Mesothelial cell of epicardium (in vitro differentiated cells): ENCODE data around the gene CD9. TPM values are rescaled to one million over a fixed set of nuclear protein-coding genes. Genes with fewer than 3 reads are reported as not detected.
A peak's percentile ranks its signal among the peaks of the same experiment; 100 is the strongest.

Experiments
- DNase-seq, 2 experiments: peaks; one replicate each; pipeline ENCODE4 v3.0.0; 2021; ENCODE audit warnings: low spot score in 2 of 2; ENCODE audit not compliant: unreplicated experiment in 2 of 2
- H3K27ac Mint-ChIP-seq: 2 replicates; pipeline ENCODE4 v1.8.0; 2021; ENCODE audit warnings: mixed read lengths
- H3K27me3 Mint-ChIP-seq: 2 replicates; pipeline ENCODE4 v1.8.0; 2021; ENCODE audit warnings: low read depth, mixed read lengths
- H3K36me3 Mint-ChIP-seq: 2 replicates; pipeline ENCODE4 v1.8.0; 2021; ENCODE audit warnings: mixed read lengths
- H3K4me1 Mint-ChIP-seq: 2 replicates; pipeline ENCODE4 v1.8.0; 2021; ENCODE audit warnings: mixed read lengths
- H3K4me3 Mint-ChIP-seq: 2 replicates; pipeline ENCODE4 v1.8.0; 2021; ENCODE audit warnings: mild to moderate bottlenecking, moderate library complexity, mixed read lengths
- H3K9me3 Mint-ChIP-seq: 2 replicates; pipeline ENCODE4 v1.8.0; 2021; ENCODE audit warnings: mixed read lengths
- total RNA-seq: library from RNA; stranded (reverse); gene quantifications from 3 replicates; pipeline ENCODE4 v1.2.1, GENCODE V29; 2021
- TF ChIP-seq, protein P1 (sequence below): fragments of 200-600 bp; sonication (generic); IDR thresholded peaks from one replicate; pipeline ENCODE4 v1.5.0; 2021; ENCODE audit warnings: antibody characterized with exemption; ENCODE audit not compliant: unreplicated experiment

CD9 gene
- total RNA-seq, 1 donor from 2014 or later: 22.3 TPM

GRCh38 chr12:6161124-6161882, 38.9 kb upstream of the CD9 start:
- Mint-ChIP-seq H3K4me3 (no peak overlapping the region), H3K4me1 (peaks cover 25% of the 10 kb centered on the region), H3K9me3 (no peaks in the 10 kb centered on the region), H3K36me3 (no peaks in the 10 kb centered on the region), H3K27ac (peak overlapping the region; percentile 47), H3K27me3 (no peaks in the 10 kb centered on the region)
- no peak for DNase-seq
- TF ChIP-seq, protein P1, sequence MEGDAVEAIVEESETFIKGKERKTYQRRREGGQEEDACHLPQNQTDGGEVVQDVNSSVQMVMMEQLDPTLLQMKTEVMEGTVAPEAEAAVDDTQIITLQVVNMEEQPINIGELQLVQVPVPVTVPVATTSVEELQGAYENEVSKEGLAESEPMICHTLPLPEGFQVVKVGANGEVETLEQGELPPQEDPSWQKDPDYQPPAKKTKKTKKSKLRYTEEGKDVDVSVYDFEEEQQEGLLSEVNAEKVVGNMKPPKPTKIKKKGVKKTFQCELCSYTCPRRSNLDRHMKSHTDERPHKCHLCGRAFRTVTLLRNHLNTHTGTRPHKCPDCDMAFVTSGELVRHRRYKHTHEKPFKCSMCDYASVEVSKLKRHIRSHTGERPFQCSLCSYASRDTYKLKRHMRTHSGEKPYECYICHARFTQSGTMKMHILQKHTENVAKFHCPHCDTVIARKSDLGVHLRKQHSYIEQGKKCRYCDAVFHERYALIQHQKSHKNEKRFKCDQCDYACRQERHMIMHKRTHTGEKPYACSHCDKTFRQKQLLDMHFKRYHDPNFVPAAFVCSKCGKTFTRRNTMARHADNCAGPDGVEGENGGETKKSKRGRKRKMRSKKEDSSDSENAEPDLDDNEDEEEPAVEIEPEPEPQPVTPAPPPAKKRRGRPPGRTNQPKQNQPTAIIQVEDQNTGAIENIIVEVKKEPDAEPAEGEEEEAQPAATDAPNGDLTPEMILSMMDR: no peak

GRCh38 chr12:6163416-6164060, 36.7 kb upstream of the CD9 start:
- no peaks in the 10 kb centered on the region for H3K9me3 Mint-ChIP-seq
- H3K4me1 Mint-ChIP-seq: peaks cover 19% of the 10 kb centered on the region
- H3K27ac Mint-ChIP-seq: peak overlapping the region; percentile 30
- TF ChIP-seq, protein P1: no peak
- DNase-seq: no peak
- H3K36me3 Mint-ChIP-seq: no peaks in the 10 kb centered on the region
- no peak overlapping the region for H3K4me3 Mint-ChIP-seq
- no peaks in the 10 kb centered on the region for H3K27me3 Mint-ChIP-seq

DNA sequence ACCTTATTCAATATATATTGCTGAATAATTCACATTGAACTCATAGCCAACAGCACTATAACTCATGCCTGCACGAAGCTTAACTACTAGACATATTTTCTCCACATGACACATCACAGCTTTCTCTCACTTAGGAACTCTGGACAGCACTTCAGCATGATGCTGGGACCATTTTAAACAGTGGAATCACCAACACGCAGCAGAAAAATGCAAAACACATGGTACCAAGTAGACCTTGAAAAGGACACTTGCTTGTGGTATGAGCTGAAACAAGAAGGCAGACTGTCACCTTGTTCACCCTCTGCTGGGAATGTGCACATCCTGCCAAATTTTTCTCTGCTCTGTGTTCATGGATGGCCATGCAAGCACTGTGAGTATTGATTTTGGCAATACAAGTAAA, 34.8 kb upstream of the CD9 start:
- Mint-ChIP-seq H3K4me3 (no peak overlapping the region), H3K9me3 (no peaks in the 10 kb centered on the region), H3K27ac (no peak overlapping the region), H3K4me1 (peaks cover 12% of the 10 kb centered on the region), H3K27me3 (no peaks in the 10 kb centered on the region), H3K36me3 (no peaks in the 10 kb centered on the region)
- TF ChIP-seq, protein P1: no peak
- no peak for DNase-seq

DNA sequence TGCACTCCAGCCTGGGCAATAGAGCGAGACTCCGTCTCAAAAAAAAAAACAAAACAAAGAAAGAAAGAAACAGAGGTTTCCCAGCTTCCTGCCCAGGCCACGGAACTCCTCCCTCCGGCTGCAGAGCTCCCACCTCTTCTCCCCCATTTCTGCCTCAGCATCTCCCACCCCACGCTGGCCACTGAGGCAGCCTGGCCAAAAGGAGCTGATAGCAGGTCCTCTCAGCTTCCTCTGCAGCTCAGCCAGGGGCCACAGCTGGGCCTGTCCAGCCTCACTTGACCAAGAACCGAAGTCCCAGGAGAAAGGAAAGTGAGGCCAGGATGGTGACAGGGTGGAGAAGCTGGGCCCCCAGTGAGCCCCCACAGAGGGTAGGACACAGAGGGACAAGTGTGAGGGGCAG, 33.4 kb upstream of the CD9 start:
- Mint-ChIP-seq H3K27ac (no peak overlapping the region), H3K4me3 (no peak overlapping the region), H3K36me3 (no peaks in the 10 kb centered on the region), H3K4me1 (no peaks in the 10 kb centered on the region), H3K9me3 (no peaks in the 10 kb centered on the region), H3K27me3 (no peaks in the 10 kb centered on the region)
- DNase-seq: no peak
- TF ChIP-seq, protein P1: no peak

- Mint-ChIP-seq H3K4me3 (no peak overlapping the region), H3K9me3 (no peaks in the 10 kb centered on the region), H3K4me1 (no peaks in the 10 kb centered on the region), H3K27me3 (no peaks in the 10 kb centered on the region), H3K27ac (peak overlapping the region; percentile 14), H3K36me3 (no peaks in the 10 kb centered on the region)
- no peak for DNase-seq
- TF ChIP-seq, protein P1: no peak
These were observed 32.6 kb upstream of the CD9 start for GRCh38 chr12:6167327-6168280.
